H9 (cell line): ENCODE data around the gene LMF1. TPM values are rescaled to one million over a fixed set of nuclear protein-coding genes. Genes with fewer than 3 reads are reported as not detected.

Experiments
- DNase-seq: peaks from one replicate; pipeline ENCODE4 v3.0.0-alpha.2; 2017
- H2AFZ ChIP-seq: one replicate; pipeline ENCODE4 v1.6.1; 2013; ENCODE audit warnings: mild to moderate bottlenecking, low read length, control low read depth, moderate library complexity
- H2AK5ac ChIP-seq: 2 replicates; pipeline ENCODE4 v1.6.1; 2013; ENCODE audit warnings: low read length, control low read depth, mixed read lengths; ENCODE audit not compliant: insufficient read length
- H2BK120ac ChIP-seq: one replicate; pipeline ENCODE4 v1.6.1; 2013; ENCODE audit warnings: low read depth, mild to moderate bottlenecking, low read length, control low read depth, inconsistent platforms; ENCODE audit not compliant: poor library complexity, severe bottlenecking
- H2BK12ac ChIP-seq: 2 replicates; pipeline ENCODE4 v1.6.1; 2013; ENCODE audit warnings: low read length, control low read depth, mixed read lengths, low read depth; ENCODE audit not compliant: insufficient read length
- H2BK15ac ChIP-seq: 2 replicates; pipeline ENCODE4 v1.6.1; 2013; ENCODE audit warnings: low read depth, low read length, control low read depth
- H2BK20ac ChIP-seq: one replicate; pipeline ENCODE4 v1.6.1; 2013; ENCODE audit warnings: low read depth, mild to moderate bottlenecking, low read length, control low read depth, inconsistent platforms; ENCODE audit not compliant: poor library complexity, severe bottlenecking
- H2BK5ac ChIP-seq: 2 replicates; pipeline ENCODE4 v1.6.1; 2013; ENCODE audit warnings: low read length, control low read depth, mixed read lengths; ENCODE audit not compliant: insufficient read length
- H3K14ac ChIP-seq: 2 replicates; pipeline ENCODE4 v1.6.1; 2013; ENCODE audit warnings: low read length, control low read depth; ENCODE audit not compliant: insufficient read depth
- H3K18ac ChIP-seq: 2 replicates; pipeline ENCODE4 v1.6.1; 2013; ENCODE audit warnings: low read depth, mild to moderate bottlenecking, mixed read lengths, low read length, control low read depth; ENCODE audit not compliant: insufficient read length
- H3K23ac ChIP-seq: 2 replicates; pipeline ENCODE4 v1.6.1; 2013; ENCODE audit warnings: low read length, control low read depth, mixed read lengths, low read depth; ENCODE audit not compliant: insufficient read length
- H3K23me2 ChIP-seq: 2 replicates; pipeline ENCODE4 v1.6.1; 2013; ENCODE audit warnings: low read depth, mild to moderate bottlenecking, mixed read lengths, low read length, control low read depth; ENCODE audit not compliant: insufficient read length, poor library complexity, severe bottlenecking
- H3K27ac ChIP-seq: 2 replicates; pipeline ENCODE4 v1.5.1; 2013; ENCODE audit warnings: low read length, control low read depth, mixed read lengths, low read depth; ENCODE audit not compliant: insufficient read length
- H3K27me3 ChIP-seq: 2 replicates; pipeline ENCODE4 v1.6.1; 2013; ENCODE audit warnings: low read length, control low read depth, inconsistent platforms; ENCODE audit not compliant: insufficient read depth
- H3K4ac ChIP-seq: 2 replicates; pipeline ENCODE4 v1.6.1; 2013; ENCODE audit warnings: low read depth, mild to moderate bottlenecking, control low read depth, inconsistent platforms, low read length, moderate library complexity
- H3K4me1 ChIP-seq: 2 replicates; pipeline ENCODE4 v1.6.1; 2013; ENCODE audit warnings: low read length, control low read depth, inconsistent platforms; ENCODE audit not compliant: insufficient read depth
- H3K4me2 ChIP-seq: 2 replicates; pipeline ENCODE4 v1.6.1; 2013; ENCODE audit warnings: low read length, control low read depth, mixed read lengths; ENCODE audit not compliant: insufficient read length, insufficient read depth
- H3K56ac ChIP-seq: 2 replicates; pipeline ENCODE4 v1.6.1; 2013; ENCODE audit warnings: low read depth, mild to moderate bottlenecking, mixed read lengths, low read length, control low read depth; ENCODE audit not compliant: insufficient read length
- H3K79me1 ChIP-seq: 2 replicates; pipeline ENCODE4 v1.6.1; 2013; ENCODE audit warnings: low read depth, mild to moderate bottlenecking, moderate library complexity, low read length, control low read depth, inconsistent platforms; ENCODE audit not compliant: insufficient read depth, poor library complexity, severe bottlenecking
- H3K79me2 ChIP-seq: 2 replicates; pipeline ENCODE4 v1.6.1; 2013; ENCODE audit warnings: low read length, control low read depth, inconsistent platforms; ENCODE audit not compliant: insufficient read depth
- H3K9ac ChIP-seq: 2 replicates; pipeline ENCODE4 v1.6.1; 2013; ENCODE audit warnings: low read length, control low read depth, mixed read lengths; ENCODE audit not compliant: insufficient read length; ENCODE audit errors: extremely low read depth
- H3K9me3 ChIP-seq: one replicate; pipeline ENCODE4 v1.6.1; 2013; ENCODE audit warnings: low read depth, low read length, inconsistent platforms; ENCODE audit not compliant: control insufficient read depth
- H3T11ph ChIP-seq: one replicate; pipeline ENCODE4 v1.6.1; 2013; ENCODE audit warnings: mild to moderate bottlenecking, low read length, control low read depth, inconsistent platforms
- H4K20me1 ChIP-seq: one replicate; pipeline ENCODE4 v1.6.1; 2013; ENCODE audit not compliant: control insufficient read depth, insufficient read length, insufficient read depth
- H4K5ac ChIP-seq: 2 replicates; pipeline ENCODE4 v1.6.1; 2013; ENCODE audit warnings: low read depth, mild to moderate bottlenecking, mixed read lengths, low read length, control low read depth; ENCODE audit not compliant: insufficient read length
- H4K8ac ChIP-seq: replicated peaks from 2 replicates; pipeline ENCODE4 v1.6.1; 2013; ENCODE audit warnings: low read length, control low read depth, mixed read lengths, low read depth; ENCODE audit not compliant: insufficient read length
- H4K91ac ChIP-seq: 2 replicates; pipeline ENCODE4 v1.6.1; 2013; ENCODE audit warnings: low read depth, mild to moderate bottlenecking, moderate library complexity, mixed read lengths, low read length, control low read depth; ENCODE audit not compliant: insufficient read length
- H3K27ac Mint-ChIP-seq, 3 experiments: 2 replicates in 2 of 3; 3 replicates in 1 of 3; pipeline ENCODE4 v1.8.0; 2020 to 2021; ENCODE audit warnings: mixed read lengths in 3 of 3, mild to moderate bottlenecking in 1 of 3, moderate library complexity in 1 of 3
- H3K27me3 Mint-ChIP-seq: 2 replicates; pipeline ENCODE4 v1.8.0; 2021; ENCODE audit warnings: low read depth, mild to moderate bottlenecking, moderate library complexity, mixed read lengths
- H3K36me3 Mint-ChIP-seq, 3 experiments: 2 replicates in 2 of 3; 3 replicates in 1 of 3; pipeline ENCODE4 v1.8.0; 2020 to 2021; ENCODE audit warnings: low read depth in 3 of 3, mixed read lengths in 3 of 3; ENCODE audit not compliant: insufficient read depth in 1 of 3
- H3K4me1 Mint-ChIP-seq, 2 experiments: 2 replicates each; pipeline ENCODE4 v1.8.0; 2020; ENCODE audit warnings: mixed read lengths in 2 of 2
- H3K4me3 Mint-ChIP-seq, 2 experiments: 2 replicates in 1 of 2; 3 replicates in 1 of 2; pipeline ENCODE4 v1.8.0; 2020 to 2021; ENCODE audit warnings: mild to moderate bottlenecking in 2 of 2, mixed read lengths in 2 of 2, moderate library complexity in 1 of 2
- H3K9me3 Mint-ChIP-seq, 2 experiments: 2 replicates in 1 of 2; 3 replicates in 1 of 2; pipeline ENCODE4 v1.8.0; 2020; ENCODE audit warnings: mild to moderate bottlenecking in 2 of 2, mixed read lengths in 2 of 2, moderate library complexity in 1 of 2
- CTCF ChIP-seq: fragments of 200-600 bp; sonication (generic); conservative IDR thresholded peaks from 3 replicates; pipeline ENCODE4 v1.8.0; 2021; ENCODE audit warnings: antibody characterized with exemption, mild to moderate bottlenecking
- WGBS: extraction: QIAGEN DNeasy Blood & Tissue Kit; methylation state at CpG from one replicate; pipeline ENCODE4 v1.1.7; 2013; ENCODE audit warnings: missing lambda C conversion rate, low lambda C conversion rate, mixed read lengths; ENCODE audit not compliant: insufficient read length; ENCODE audit errors: extremely low coverage; 5-methylcytosine and 5-hydroxymethylcytosine counted together
- total RNA-seq: library from RNA; stranded (reverse); gene quantifications from 2 replicates; pipeline ENCODE4 v1.2.1, GENCODE V29; 2021

LMF1 gene
- total RNA-seq, 1 experiment from 2014 or later = 7.1 TPM

GRCh38 chr16:866252-866896, 104.4 kb downstream of the LMF1 start:
- Histone ChIP-seq H2AK5ac (no peak overlapping the region), H2BK20ac (no peak overlapping the region), H3K14ac (no peak overlapping the region), H2BK5ac (no peak overlapping the region), H4K20me1 (no peaks in the 10 kb centered on the region), H3K4ac (no peak overlapping the region), H3K56ac (no peak overlapping the region), H3K4me2 (no peak overlapping the region), H3K23me2 (no peaks in the 10 kb centered on the region), H3K4me1 (no peaks in the 10 kb centered on the region), H2BK120ac (no peak overlapping the region), H4K5ac (no peak overlapping the region), H4K91ac (no peak overlapping the region), H3T11ph (no peak overlapping the region), H3K18ac (no peak overlapping the region), H3K79me2 (no peaks in the 10 kb centered on the region), H4K8ac (no peak overlapping the region), H2BK12ac (no peak overlapping the region), H3K79me1 (no peaks in the 10 kb centered on the region), H3K27me3 (no peaks in the 10 kb centered on the region), H3K9ac (no peak overlapping the region), H3K23ac (no peak overlapping the region), H2AFZ (no peak overlapping the region), H3K9me3 (no peaks in the 10 kb centered on the region), H2BK15ac (no peak overlapping the region), H3K27ac (no peak overlapping the region)
- WGBS = no CpG with 5 or more reads among the region's 9 CpGs
- H3K27me3 Mint-ChIP-seq = no peaks in the 10 kb centered on the region; the same call in 1 of the 2 replicates
- 0 out of 7 replicates have a peak, but pooled peaks cover 0 to 3% (median 0%) of the 10 kb centered on the region in 3 experiments for H3K36me3 Mint-ChIP-seq
- H3K4me1 Mint-ChIP-seq = no peaks in the 10 kb centered on the region
- DNase-seq = no peak
- TF ChIP-seq CTCF = no peak
- no peak overlapping the region; a peak in 1 of 7 replicates for H3K27ac Mint-ChIP-seq
- H3K9me3 Mint-ChIP-seq = peaks cover 0 to 25% of the 10 kb centered on the region in 2 experiments; a peak in 2 of 5 replicates
- H3K4me3 Mint-ChIP-seq = no peak overlapping the region
